Measurements from ENCODE around the gene CELSR1.

GRCh38 chr22:46466255-46466676 is 71.2 kb downstream of the CELSR1 start:
- TF ChIP-seq POLR2A (IDR thresholded peaks at IDR 0.05; ENCODE audit: low read depth, low read length) (no peak), TAF1 (IDR thresholded peaks at IDR 0.05; ENCODE audit: borderline replicate concordance, low read depth, low read length) (no peak), POLR2AphosphoS5 (IDR thresholded peaks at IDR 0.05; ENCODE audit: low read depth, low read length) (no peak)

Data from GM12892 (cell line).